ENCODE measurements around the gene FGFR3.

GRCh38 chr4:1808851-1809753 is 16.0 kb downstream of the FGFR3 start:
- TF ChIP-seq POLR2AphosphoS5 (IDR thresholded peaks at IDR 0.05) = no peak
- no peak for TF ChIP-seq CTCF (IDR thresholded peaks at IDR 0.05)
- TF ChIP-seq POLR2A (IDR thresholded peaks at IDR 0.05) = no peak
